Liver (tissue), 9 donors: Measurements from ENCODE around the gene IRGC. TPM values are rescaled to one million over a fixed set of nuclear protein-coding genes. Genes with fewer than 3 reads are reported as not detected.

ENCODE experiments used
- DNase-seq: peaks from one replicate; pipeline ENCODE4 v3.0.0-alpha.2; 2017; ENCODE audit warnings: low spot score
- H3K27ac ChIP-seq, 2 donors: one replicate each; pipeline ENCODE4 v1.7.0; 2013; ENCODE audit warnings: inconsistent platforms in 2 of 2, low read length in 2 of 2, control low read depth in 1 of 2, low read depth in 1 of 2, mild to moderate bottlenecking in 1 of 2
- H3K27me3 ChIP-seq, 4 donors: one replicate each; pipeline versions ENCODE4 v1.6.1 to v1.7.0; 2013; ENCODE audit warnings: low read length in 3 of 4, inconsistent platforms in 1 of 4, mild to moderate bottlenecking in 1 of 4, moderate library complexity in 1 of 4; ENCODE audit not compliant: control insufficient read depth in 4 of 4, insufficient read depth in 4 of 4
- H3K36me3 ChIP-seq, 4 donors: one replicate each; pipeline versions ENCODE4 v1.6.1 to v1.7.0; 2013; ENCODE audit warnings: low read length in 3 of 4, mild to moderate bottlenecking in 3 of 4, low read depth in 1 of 4, moderate library complexity in 1 of 4; ENCODE audit not compliant: control insufficient read depth in 4 of 4, insufficient read depth in 3 of 4
- H3K4me1 ChIP-seq, 4 donors: one replicate each; pipeline versions ENCODE4 v1.6.1 to v1.7.0; 2013; ENCODE audit warnings: low read length in 3 of 4, mild to moderate bottlenecking in 3 of 4, moderate library complexity in 1 of 4; ENCODE audit not compliant: control insufficient read depth in 4 of 4, insufficient read depth in 4 of 4
- H3K4me3 ChIP-seq, 3 donors: one replicate each; pipeline versions ENCODE4 v1.6.1 to v1.7.0; 2013; ENCODE audit warnings: low read length in 3 of 3, control low read depth in 1 of 3, low read depth in 1 of 3, mild to moderate bottlenecking in 1 of 3
- H3K9ac ChIP-seq, 2 donors: one replicate each; pipeline ENCODE4 v1.7.0; 2013; ENCODE audit warnings: low read length in 2 of 2, mild to moderate bottlenecking in 2 of 2, moderate library complexity in 2 of 2, control low read depth in 1 of 2, low read depth in 1 of 2
- H3K9me3 ChIP-seq, 4 donors: one replicate each; pipeline versions ENCODE4 v1.6.1 to v1.7.0; 2013; ENCODE audit warnings: low read length in 3 of 4; ENCODE audit not compliant: control insufficient read depth in 4 of 4
- ATF3 ChIP-seq: IDR thresholded peaks from 2 replicates; pipeline ENCODE4 v1.6.1; 2016; ENCODE audit warnings: antibody characterized with exemption
- EGR1 ChIP-seq, 2 donors: IDR thresholded peaks; 2 replicates each; pipeline ENCODE4 v1.6.1; 2016 to 2018; ENCODE audit warnings: antibody characterized with exemption in 2 of 2, low read depth in 2 of 2
- FOXA1 ChIP-seq: IDR thresholded peaks from 2 replicates; pipeline ENCODE4 v1.6.1; 2016; ENCODE audit warnings: antibody characterized with exemption
- FOXA2 ChIP-seq: IDR thresholded peaks from 2 replicates; pipeline ENCODE4 v1.6.1; 2016; ENCODE audit warnings: antibody characterized with exemption
- HNF4A ChIP-seq, 2 donors: conservative IDR thresholded peaks; 2 replicates each; pipeline ENCODE4 v1.6.1; 2016; ENCODE audit warnings: antibody characterized with exemption in 2 of 2, mild to moderate bottlenecking in 2 of 2
- HNF4G ChIP-seq: IDR thresholded peaks from 2 replicates; pipeline ENCODE4 v1.6.1; 2016; ENCODE audit warnings: antibody characterized with exemption
- JUND ChIP-seq, 2 donors: IDR thresholded peaks; 2 replicates each; pipeline ENCODE4 v1.6.1; 2016; ENCODE audit warnings: antibody characterized with exemption in 2 of 2
- MAX ChIP-seq: IDR thresholded peaks from 2 replicates; pipeline ENCODE4 v1.6.1; 2016; ENCODE audit warnings: antibody characterized with exemption
- NR2F2 ChIP-seq: IDR thresholded peaks from 2 replicates; pipeline ENCODE4 v1.6.1; 2016; ENCODE audit warnings: antibody characterized with exemption
- RAD21 ChIP-seq, 2 donors: IDR thresholded peaks; 2 replicates each; pipeline ENCODE4 v1.6.1; 2016; ENCODE audit warnings: antibody characterized with exemption in 2 of 2, mild to moderate bottlenecking in 2 of 2
- RXRA ChIP-seq, 2 donors: IDR thresholded peaks; 2 replicates each; pipeline ENCODE4 v1.6.1; 2017 to 2018; ENCODE audit warnings: antibody characterized with exemption in 2 of 2, mild to moderate bottlenecking in 1 of 2
- SP1 ChIP-seq: IDR thresholded peaks from 2 replicates; pipeline ENCODE4 v1.6.1; 2018; ENCODE audit warnings: antibody characterized with exemption, mild to moderate bottlenecking
- TAF1 ChIP-seq: conservative IDR thresholded peaks from 2 replicates; pipeline ENCODE4 v1.6.1; 2016; ENCODE audit warnings: antibody characterized with exemption, mild to moderate bottlenecking
- YY1 ChIP-seq: IDR thresholded peaks from 2 replicates; pipeline ENCODE4 v1.6.1; 2016; ENCODE audit warnings: antibody characterized with exemption, mild to moderate bottlenecking
- ZBTB33 ChIP-seq: IDR thresholded peaks from 2 replicates; pipeline ENCODE4 v1.6.1; 2016; ENCODE audit warnings: antibody characterized with exemption
- WGBS: extraction: QIAGEN DNeasy Blood & Tissue Kit; methylation state at CpG from one replicate; pipeline ENCODE4 v1.1.7; 2013; 5-methylcytosine and 5-hydroxymethylcytosine counted together
- polyA plus RNA-seq, 2 donors: library from polyadenylated mRNA; stranded (reverse) in 1 of 2; unstranded in 1 of 2; fragments of 200-250 nt in 1 of 2; fragments of >200 nt in 1 of 2; fragmentation: Nextera tagmentation in 1 of 2; extraction: Ambion mirVana in 1 of 2; gene quantifications; one replicate each; pipeline versions ENCODE4 v1.2.1 to v1.2.3, GENCODE V29; 2013 to 2015
- total RNA-seq, 2 donors: library from RNA; depleted of rRNA; stranded (reverse); fragments of >200 nt; gene quantifications; one replicate each; pipeline ENCODE4 v1.2.3, GENCODE V29; 2014
- TF ChIP-seq, protein P1 (sequence below): fragments of 150-350 bp; IDR thresholded peaks from 2 replicates; pipeline ENCODE4 v1.5.1; 2017; ENCODE audit warnings: improper control_type of control experiment, low read depth, low read length; ENCODE audit not compliant: missing input control
- donor health status: healthy.
- donor health status: healthy.
- donor health status: healthy.
- donor health status: healthy.
- donor health status: healthy.

The IRGC gene
- total and polyA plus RNA-seq, 4 donors: not detected

GRCh38 chr19:43767818-43768217, 51.9 kb downstream of the IRGC start (continued):
- TF ChIP-seq MAX: no peak
- TF ChIP-seq TAF1: no peak
- no peak for TF ChIP-seq FOXA2
- no peak for TF ChIP-seq SP1
- TF ChIP-seq, protein P1, sequence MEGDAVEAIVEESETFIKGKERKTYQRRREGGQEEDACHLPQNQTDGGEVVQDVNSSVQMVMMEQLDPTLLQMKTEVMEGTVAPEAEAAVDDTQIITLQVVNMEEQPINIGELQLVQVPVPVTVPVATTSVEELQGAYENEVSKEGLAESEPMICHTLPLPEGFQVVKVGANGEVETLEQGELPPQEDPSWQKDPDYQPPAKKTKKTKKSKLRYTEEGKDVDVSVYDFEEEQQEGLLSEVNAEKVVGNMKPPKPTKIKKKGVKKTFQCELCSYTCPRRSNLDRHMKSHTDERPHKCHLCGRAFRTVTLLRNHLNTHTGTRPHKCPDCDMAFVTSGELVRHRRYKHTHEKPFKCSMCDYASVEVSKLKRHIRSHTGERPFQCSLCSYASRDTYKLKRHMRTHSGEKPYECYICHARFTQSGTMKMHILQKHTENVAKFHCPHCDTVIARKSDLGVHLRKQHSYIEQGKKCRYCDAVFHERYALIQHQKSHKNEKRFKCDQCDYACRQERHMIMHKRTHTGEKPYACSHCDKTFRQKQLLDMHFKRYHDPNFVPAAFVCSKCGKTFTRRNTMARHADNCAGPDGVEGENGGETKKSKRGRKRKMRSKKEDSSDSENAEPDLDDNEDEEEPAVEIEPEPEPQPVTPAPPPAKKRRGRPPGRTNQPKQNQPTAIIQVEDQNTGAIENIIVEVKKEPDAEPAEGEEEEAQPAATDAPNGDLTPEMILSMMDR: no peak
- no peak for TF ChIP-seq FOXA1
- no peak for TF ChIP-seq YY1
- no peak for TF ChIP-seq ZBTB33
- TF ChIP-seq HNF4A (conservative IDR thresholded peaks at IDR 0.05): no peak
- TF ChIP-seq RAD21 (IDR thresholded peaks at IDR 0.05): no peak

- 62% methylated on average over 15 of the region's 15 CpGs for WGBS
- Histone ChIP-seq H3K4me1 (no peaks in the 10 kb centered on the region), H3K9ac (no peak overlapping the region), H3K9me3 (no peaks in the 10 kb centered on the region), H3K27me3 (no peaks in the 10 kb centered on the region), H3K27ac (no peak overlapping the region), H3K4me3 (no peak overlapping the region), H3K36me3 (no peaks in the 10 kb centered on the region)
- no peak for DNase-seq
- TF ChIP-seq JUND (IDR thresholded peaks at IDR 0.05): no peak
- no peak for TF ChIP-seq ZBTB33
- no peak for TF ChIP-seq FOXA1
- TF ChIP-seq MAX: no peak
- no peak for TF ChIP-seq RXRA (IDR thresholded peaks at IDR 0.05)
- TF ChIP-seq ATF3: no peak
- no peak for TF ChIP-seq TAF1
- TF ChIP-seq EGR1 (IDR thresholded peaks at IDR 0.05; ENCODE audit: low read depth in 2 of 2): no peak
- TF ChIP-seq HNF4G: no peak
- no peak for TF ChIP-seq HNF4A (conservative IDR thresholded peaks at IDR 0.05)
- no peak for TF ChIP-seq SP1
- no peak for TF ChIP-seq YY1
- TF ChIP-seq NR2F2: no peak
These were observed 52.6 kb downstream of the IRGC start for GRCh38 chr19:43768273-43769050.
